ENCODE measurements around the gene TMEM272.

Gene TMEM272

GRCh38 chr13:51849145-51850101 lies 4.4 kb upstream of the TMEM272 start:
- no peak for DNase-seq (ENCODE audit: low read depth, low spot score)

DNA sequence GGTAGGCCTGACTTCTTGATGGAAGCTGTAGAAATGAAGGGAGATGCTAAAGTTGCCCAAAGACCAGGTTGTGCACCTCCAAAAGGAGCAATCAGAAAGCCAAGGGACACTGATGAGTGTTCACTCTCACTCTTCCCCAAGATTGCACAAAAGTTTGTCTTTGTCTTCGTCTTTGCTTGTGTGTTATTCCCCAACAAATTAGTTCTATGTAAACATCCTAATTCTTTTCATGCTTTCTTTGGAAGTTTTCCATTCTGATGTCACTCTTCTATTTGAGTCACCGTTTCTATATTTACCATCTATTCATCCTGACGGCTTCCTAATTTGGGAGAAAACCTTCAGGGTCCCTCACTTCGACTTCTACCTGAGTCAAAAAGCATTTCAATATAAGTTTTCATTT lies 3.7 kb upstream of the TMEM272 start:
- no peak for DNase-seq (ENCODE audit: low read depth, low spot score)

- DNase-seq (ENCODE audit: low read depth, low spot score): no peak
These were observed 1.8 kb upstream of the TMEM272 start for GRCh38 chr13:51846756-51847155.

DNA sequence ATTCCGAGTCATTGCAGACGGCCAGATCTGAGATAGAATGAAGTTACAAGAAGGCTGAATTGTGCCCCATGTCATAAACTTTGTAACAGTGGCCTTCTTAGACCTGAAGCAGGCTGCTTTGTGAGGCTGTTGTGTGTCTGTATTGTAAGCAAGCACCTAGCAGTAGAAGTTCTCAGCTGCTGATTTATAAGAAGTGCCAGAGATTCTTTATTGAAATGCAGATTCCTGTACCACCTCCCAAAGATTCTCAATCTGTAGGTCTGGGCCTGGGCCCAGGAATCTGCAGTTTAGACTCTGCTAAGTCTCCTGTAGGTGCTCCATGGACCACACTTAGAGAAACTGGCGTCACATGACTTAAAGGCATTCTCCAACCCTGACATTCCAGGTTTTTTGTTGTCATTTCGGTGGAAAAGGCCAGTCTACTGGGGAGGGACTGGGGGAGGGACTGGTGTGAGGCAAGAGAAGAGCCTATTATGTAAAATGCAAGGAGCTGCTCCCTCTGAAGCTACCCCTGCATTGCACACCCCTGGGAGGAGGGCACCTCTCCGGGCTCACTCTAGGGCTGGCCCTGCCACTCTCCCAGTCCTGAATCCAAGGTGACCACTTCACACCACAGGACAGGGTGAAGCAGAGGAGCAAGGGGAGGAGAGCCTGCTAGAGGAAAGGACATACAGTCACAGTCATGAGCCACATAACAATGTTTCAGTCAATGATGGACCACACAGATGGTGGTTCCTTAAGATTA lies 769 bp upstream of the TMEM272 start:
- no peak for DNase-seq (ENCODE audit: low read depth, low spot score)

DNA sequence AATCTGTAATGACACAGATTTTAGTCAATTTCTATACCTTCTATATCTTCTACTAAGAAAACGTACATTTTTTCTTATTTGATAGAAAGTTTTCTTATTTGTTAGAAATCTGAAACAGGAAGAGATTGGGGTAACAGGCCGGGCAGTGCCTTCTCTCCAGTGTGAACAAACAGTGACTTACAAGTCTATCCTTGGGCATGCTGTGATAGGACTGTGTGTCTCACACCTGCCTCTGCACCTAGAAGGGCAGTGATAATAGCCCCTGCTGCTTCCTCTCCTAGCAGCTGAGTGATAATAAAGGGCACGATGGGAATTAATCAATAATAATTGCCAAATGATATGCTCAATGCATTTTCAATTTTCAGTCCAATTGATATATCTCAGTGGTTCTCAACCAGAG lies 1.4 kb downstream of the TMEM272 start:
- DNase-seq (ENCODE audit: low read depth, low spot score): no peak

GRCh38 chr13:51841732-51842131 lies 3.2 kb downstream of the TMEM272 start:
- no peak for DNase-seq (ENCODE audit: low read depth, low spot score)

DNA sequence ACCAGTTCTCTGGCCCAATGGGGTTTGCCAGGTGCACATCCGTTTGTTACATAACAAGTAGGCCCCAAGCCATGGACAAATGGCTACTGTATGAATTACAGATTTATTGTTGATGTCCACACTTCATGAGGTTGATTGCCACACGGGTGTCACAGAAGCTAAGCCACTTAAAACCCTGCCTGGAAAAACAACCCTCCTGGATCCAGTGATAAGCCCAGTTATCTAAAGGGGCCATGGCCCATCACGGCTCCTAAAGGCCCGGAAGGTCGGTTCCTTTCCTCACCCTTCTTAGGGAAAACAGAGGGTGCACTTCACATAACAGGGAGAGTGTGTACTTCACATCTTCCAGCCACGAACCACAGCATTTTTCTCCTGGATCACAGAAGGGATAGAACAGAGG lies 4.1 kb downstream of the TMEM272 start:
- DNase-seq (ENCODE audit: low read depth, low spot score): no peak

DNA sequence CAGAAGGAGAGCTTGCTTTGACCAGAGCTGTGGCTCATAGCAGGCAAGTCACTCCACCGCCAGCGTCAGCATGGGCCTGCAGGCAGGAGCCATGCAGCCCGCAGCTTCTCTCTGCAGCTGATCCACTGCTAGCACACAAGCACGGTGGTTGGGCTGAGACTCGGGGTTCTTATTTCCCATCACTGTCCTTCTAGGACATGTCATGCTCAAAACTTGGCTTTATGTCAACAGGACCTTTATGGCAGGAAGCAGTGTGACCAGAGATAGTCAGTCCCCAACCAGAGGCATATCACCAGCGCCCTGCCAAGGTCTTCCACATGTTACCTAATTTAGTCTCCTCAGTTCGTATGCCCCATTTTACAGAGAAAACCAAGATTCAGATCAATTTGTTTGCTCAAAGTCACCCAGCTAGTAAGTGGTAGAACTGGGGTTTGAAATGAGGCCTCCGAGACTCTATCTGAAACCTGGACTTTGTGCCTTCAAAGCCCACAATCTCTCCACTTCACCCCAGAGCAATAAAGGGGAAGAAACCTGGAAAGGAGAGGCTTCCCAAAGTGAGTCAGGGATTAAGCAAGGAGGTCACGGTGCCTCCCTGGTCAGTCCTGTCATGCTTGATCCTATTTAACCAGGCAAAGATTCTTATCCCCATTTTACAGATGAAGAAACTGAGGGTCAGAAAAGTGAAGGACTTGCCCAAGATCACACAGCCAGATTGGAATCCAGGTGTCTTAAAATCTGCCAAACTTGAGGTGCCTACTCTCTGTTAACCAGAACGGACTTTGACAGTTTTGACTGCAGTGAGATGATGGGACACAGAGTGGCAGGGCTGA lies 5.1 kb downstream of the TMEM272 start:
- DNase-seq (ENCODE audit: low read depth, low spot score): no peak

- DNase-seq (ENCODE audit: low read depth, low spot score): no peak
These were observed 6.6 kb downstream of the TMEM272 start for GRCh38 chr13:51838240-51838846.

GRCh38 chr13:51837016-51837415 lies 8.0 kb downstream of the TMEM272 start:
- no peak for DNase-seq (ENCODE audit: low read depth, low spot score)

- DNase-seq (ENCODE audit: low read depth, low spot score): no peak
These were observed 10.3 kb downstream of the TMEM272 start for GRCh38 chr13:51834581-51835171.

DNA sequence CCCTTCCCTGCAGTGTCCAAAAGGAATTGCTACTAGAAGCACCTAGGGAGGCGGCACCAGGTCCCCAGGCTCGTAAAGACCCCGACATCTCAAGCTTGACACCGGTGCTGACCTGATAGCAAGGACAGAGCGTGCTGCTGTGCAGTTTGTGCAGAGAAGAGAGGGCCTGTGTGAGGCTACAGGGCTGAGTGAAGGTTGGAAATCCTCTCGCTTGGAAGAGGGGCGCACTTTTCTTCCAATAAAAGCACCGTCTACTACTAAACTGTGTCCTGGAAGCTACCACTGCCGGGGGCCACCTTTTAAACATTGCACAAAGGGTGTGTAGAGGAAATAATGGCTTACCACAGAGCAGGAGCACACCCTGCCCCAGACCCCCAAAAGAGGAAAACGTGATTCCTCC lies 11.0 kb downstream of the TMEM272 start:
- no peak for DNase-seq (ENCODE audit: low read depth, low spot score)

GRCh38 chr13:51832471-51833152 lies 12.4 kb downstream of the TMEM272 start:
- no peak for DNase-seq (ENCODE audit: low read depth, low spot score)

GRCh38 chr13:51831519-51831918 lies 13.5 kb downstream of the TMEM272 start:
- DNase-seq (ENCODE audit: low read depth, low spot score): no peak

- no peak for DNase-seq (ENCODE audit: low read depth, low spot score)
These were observed 15.4 kb downstream of the TMEM272 start for GRCh38 chr13:51829568-51829899.

DNA sequence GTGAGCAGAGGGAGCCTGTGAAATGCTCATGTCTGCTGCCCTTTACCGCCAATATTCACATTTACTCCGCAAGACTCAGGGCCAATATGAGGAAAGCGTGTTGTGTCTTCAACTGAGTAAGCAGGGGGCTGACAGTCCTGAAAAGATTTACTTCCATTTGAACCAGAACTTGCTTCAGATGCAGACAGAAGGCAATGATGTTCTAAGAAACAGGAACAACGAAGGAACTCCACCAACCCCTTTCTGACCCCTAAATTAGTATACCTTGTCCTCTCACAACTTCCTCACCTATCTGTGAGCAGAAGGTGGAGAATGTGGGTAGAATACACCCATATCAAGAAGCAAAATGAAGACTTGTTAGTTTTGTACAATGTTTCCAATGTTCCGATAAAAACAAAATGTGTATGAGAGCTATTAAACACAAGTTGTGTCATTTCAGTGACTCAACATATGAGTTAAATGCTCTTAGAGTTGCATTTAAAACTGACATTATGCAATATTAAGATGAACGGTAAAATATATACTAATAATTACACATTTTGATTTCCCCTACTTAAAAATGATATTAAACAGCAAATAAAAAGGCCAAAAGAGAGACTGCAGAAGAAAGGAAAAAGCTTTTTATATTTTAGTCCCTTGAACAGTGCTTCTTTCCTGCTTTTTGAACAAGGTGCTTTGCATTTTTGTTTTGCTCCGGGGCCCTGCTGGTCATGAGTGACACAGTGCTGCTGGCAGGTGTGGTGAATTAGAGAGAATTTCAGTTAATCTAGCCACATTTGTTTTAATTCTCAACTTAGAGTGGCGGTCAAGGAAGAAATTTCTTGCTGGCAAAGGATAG lies 16.0 kb downstream of the TMEM272 start:
- no peak for DNase-seq (ENCODE audit: low read depth, low spot score)

- no peak for DNase-seq (ENCODE audit: low read depth, low spot score)
These were observed 17.7 kb downstream of the TMEM272 start for GRCh38 chr13:51827254-51827653.

- no peak for DNase-seq (ENCODE audit: low read depth, low spot score)
These were observed 18.4 kb downstream of the TMEM272 start for GRCh38 chr13:51826606-51827005.

DNA sequence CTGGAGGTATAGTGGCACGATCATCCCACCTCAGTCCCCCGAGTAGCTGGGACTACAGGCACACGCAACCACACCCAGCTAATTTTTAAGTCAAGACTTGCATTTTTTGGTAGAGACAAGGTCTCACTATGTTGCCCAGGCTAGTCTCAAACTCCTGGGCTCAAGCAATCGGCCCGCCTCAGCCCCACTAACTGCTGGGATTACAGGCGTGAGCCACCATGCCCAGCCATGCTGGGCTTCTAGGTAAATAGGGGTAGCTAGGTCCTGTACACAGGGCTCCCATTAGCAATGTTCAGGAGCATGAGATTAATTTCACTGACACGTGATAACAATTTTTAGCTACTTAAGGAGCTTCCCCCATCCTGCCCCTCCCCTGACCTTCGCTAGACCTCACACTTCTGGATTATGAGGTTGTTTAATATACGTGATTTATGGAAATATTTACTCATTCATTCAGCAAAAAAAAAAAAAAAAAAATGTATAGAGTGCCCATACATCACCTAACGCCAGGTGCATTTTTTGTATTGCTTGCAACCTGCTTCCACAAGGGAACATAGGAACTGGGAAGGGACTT lies 19.2 kb downstream of the TMEM272 start:
- DNase-seq (ENCODE audit: low read depth, low spot score): no peak

Data from activated naive CD8-positive, alpha-beta T cell treated with anti-CD3 and anti-CD28 coated beads, Interleukin-2, amount 50 U/mL, for 16 hours (primary cell).